Breast epithelium (tissue), 3 donors: Measurements from ENCODE around the gene HLA-DMB.

ENCODE experiments used
- CTCF ChIP-seq, 3 donors: fragments of 450-650 bp; IDR thresholded peaks; one replicate each; pipeline ENCODE4 v1.5.1; 2016 to 2017; ENCODE audit warnings: antibody characterized with exemption in 3 of 3, mild to moderate bottlenecking in 3 of 3, moderate library complexity in 3 of 3
- POLR2A ChIP-seq: fragments of 450-650 bp; IDR thresholded peaks from one replicate; pipeline ENCODE4 v1.6.1; 2016; ENCODE audit warnings: antibody characterized with exemption, mild to moderate bottlenecking, moderate library complexity
- POLR2AphosphoS5 ChIP-seq, 3 donors: sonication (generic); formaldehyde crosslinking; IDR thresholded peaks; one replicate each; pipeline ENCODE4 v1.6.1; 2017; ENCODE audit warnings: antibody characterized with exemption in 3 of 3

DNA sequence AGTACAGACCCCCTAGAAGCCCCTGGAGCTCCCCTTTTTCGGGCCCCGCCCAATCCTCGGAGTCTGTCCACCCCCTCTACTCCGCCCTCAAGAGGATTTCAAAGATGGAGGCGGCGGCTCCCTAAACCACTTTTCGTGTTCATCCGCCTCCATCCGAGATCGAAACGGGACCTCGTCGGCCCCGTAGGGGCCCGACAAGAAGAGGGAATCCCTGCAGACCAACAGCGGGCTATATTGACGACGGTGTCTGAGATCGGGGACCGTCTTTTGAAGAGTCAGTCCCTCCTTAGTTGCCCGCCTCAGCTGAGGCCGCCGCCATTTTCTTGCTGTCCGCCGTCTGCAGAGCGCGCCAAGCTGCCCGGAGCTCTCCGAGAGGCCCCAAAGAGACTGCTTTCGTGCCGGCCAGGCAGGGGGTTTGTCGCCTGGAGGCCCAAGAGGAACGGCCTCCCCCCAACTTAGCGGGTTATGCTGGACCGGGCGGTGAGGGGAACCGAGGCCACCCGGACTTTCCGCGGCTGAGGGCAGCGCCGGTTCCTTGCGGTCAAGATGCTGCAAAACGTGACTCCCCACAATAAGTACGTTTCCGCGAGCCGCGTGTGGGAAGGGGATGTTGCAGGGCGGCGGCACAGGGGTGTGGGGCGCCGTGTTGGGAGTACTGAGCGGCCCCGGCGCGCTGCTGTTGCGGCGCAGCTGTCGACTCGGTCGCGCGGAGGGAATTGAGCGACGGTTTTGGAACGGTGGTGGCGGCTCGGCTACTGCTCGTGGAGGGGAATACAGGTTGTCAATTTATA, 31.7 kb upstream of the HLA-DMB start:
- TF ChIP-seq POLR2A (no peak), CTCF (IDR thresholded peaks at IDR 0.05) (no peak), POLR2AphosphoS5 (IDR thresholded peaks at IDR 0.05) (peak in 1 of 3 donors; percentile 22)
